ENCODE measurements around the gene NKAIN2.

Gene NKAIN2

GRCh38 chr6:123803504-123804013 lies at the start of gene NKAIN2:
Gene NKAIN2, plus strand, starts transcription at chr6:123803865.
- no peak for DNase-seq (ENCODE audit: low read depth)

- no peak for DNase-seq (ENCODE audit: low read depth)
These were observed 44.2 kb upstream of the NKAIN2 start for GRCh38 chr6:123759472-123759871.

GRCh38 chr6:123763904-123764303 lies 39.8 kb upstream of the NKAIN2 start:
- DNase-seq (ENCODE audit: low read depth), result no peak

GRCh38 chr6:123764722-123765121 lies 38.9 kb upstream of the NKAIN2 start:
- DNase-seq (ENCODE audit: low read depth), result no peak

GRCh38 chr6:123768921-123769320 lies 34.7 kb upstream of the NKAIN2 start:
- DNase-seq (ENCODE audit: low read depth), result no peak

- no peak for DNase-seq (ENCODE audit: low read depth)
These were observed 34.2 kb upstream of the NKAIN2 start for GRCh38 chr6:123769431-123769830.

GRCh38 chr6:123770247-123770949 lies 33.3 kb upstream of the NKAIN2 start:
- no peak for DNase-seq (ENCODE audit: low read depth)

- no peak for DNase-seq (ENCODE audit: low read depth)
These were observed 32.5 kb upstream of the NKAIN2 start for GRCh38 chr6:123771126-123771525.

- no peak for DNase-seq (ENCODE audit: low read depth)
These were observed 26.1 kb upstream of the NKAIN2 start for GRCh38 chr6:123777563-123777962.

- DNase-seq (ENCODE audit: low read depth), result no peak
These were observed 23.6 kb upstream of the NKAIN2 start for GRCh38 chr6:123780021-123780420.

- no peak for DNase-seq (ENCODE audit: low read depth)
These were observed 19.3 kb upstream of the NKAIN2 start for GRCh38 chr6:123784330-123784729.

- DNase-seq (ENCODE audit: low read depth), result no peak
These were observed 18.6 kb upstream of the NKAIN2 start for GRCh38 chr6:123785039-123785438.

GRCh38 chr6:123788319-123788718 lies 15.3 kb upstream of the NKAIN2 start:
- DNase-seq (ENCODE audit: low read depth), result no peak

GRCh38 chr6:123794190-123794589 lies 9.5 kb upstream of the NKAIN2 start:
- no peak for DNase-seq (ENCODE audit: low read depth)

- DNase-seq (ENCODE audit: low read depth), result no peak
These were observed 8.9 kb upstream of the NKAIN2 start for GRCh38 chr6:123794799-123795198.

- DNase-seq (ENCODE audit: low read depth), result no peak
These were observed 2.6 kb upstream of the NKAIN2 start for GRCh38 chr6:123801067-123801466.

- no peak for DNase-seq (ENCODE audit: low read depth)
These were observed 1.3 kb upstream of the NKAIN2 start for GRCh38 chr6:123802351-123802696.

- no peak for DNase-seq (ENCODE audit: low read depth)
These were observed 765 bp upstream of the NKAIN2 start for GRCh38 chr6:123802697-123803503.

- DNase-seq (ENCODE audit: low read depth), result no peak
These were observed 535 bp downstream of the NKAIN2 start for GRCh38 chr6:123804014-123804786.

- DNase-seq (ENCODE audit: low read depth), result no peak
These were observed 1.3 kb downstream of the NKAIN2 start for GRCh38 chr6:123804787-123805540.

GRCh38 chr6:123805921-123806320 lies 2.3 kb downstream of the NKAIN2 start:
- no peak for DNase-seq (ENCODE audit: low read depth)

GRCh38 chr6:123806561-123806960 lies 2.9 kb downstream of the NKAIN2 start:
- DNase-seq (ENCODE audit: low read depth), result no peak
